ENCODE measurements around the gene LNX1. TPM values are rescaled to one million over a fixed set of nuclear protein-coding genes. Genes with fewer than 3 reads are reported as not detected.

Gene LNX1
- total RNA-seq, 1 donor from 2014 or later = 1.6 TPM

DNA sequence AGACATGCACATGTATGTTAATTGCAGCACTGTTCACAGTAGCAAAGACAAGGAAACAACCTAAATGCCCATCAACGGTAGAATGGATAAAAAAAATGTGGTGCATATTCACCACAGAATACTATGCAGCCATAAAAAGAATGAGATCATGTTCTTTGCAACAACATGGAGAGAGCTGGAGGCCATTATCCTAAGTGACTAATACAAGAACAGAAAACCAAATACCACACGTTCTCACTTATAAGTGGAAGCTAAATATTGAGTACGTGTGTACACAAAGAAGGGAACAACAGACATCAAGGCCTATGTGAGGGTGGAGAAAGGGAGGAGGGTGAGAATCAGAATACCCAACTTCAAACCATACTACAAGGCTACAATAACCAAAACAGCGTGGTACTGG lies 17.4 kb upstream of the LNX1 start:
- DNase-seq (ENCODE audit: low read depth) = no peak
- no peak for TF ChIP-seq CTCF (IDR thresholded peaks at IDR 0.05; ENCODE audit: insufficient read depth, low read length, severe bottlenecking)
- no peaks in the 10 kb centered on the region for H3K36me3 ChIP-seq (ENCODE audit: control insufficient read depth, insufficient read depth, low read length)
- FAIRE-seq = no peak
- H3K4me3 ChIP-seq (ENCODE audit: low read depth, low read length) = no peak overlapping the region
- no peaks in the 10 kb centered on the region for H3K27me3 ChIP-seq (ENCODE audit: control insufficient read depth, insufficient read depth, low read length)

- Histone ChIP-seq H3K4me3 (ENCODE audit: low read depth, low read length) (no peak overlapping the region), H3K27me3 (ENCODE audit: control insufficient read depth, insufficient read depth, low read length) (no peaks in the 10 kb centered on the region), H3K36me3 (ENCODE audit: control insufficient read depth, insufficient read depth, low read length) (no peaks in the 10 kb centered on the region)
- TF ChIP-seq CTCF (IDR thresholded peaks at IDR 0.05; ENCODE audit: insufficient read depth, low read length, severe bottlenecking) = no peak
- DNase-seq (ENCODE audit: low read depth) (no peak), FAIRE-seq (no peak)
Measured at GRCh38 chr4:53608242-53608641, 17.0 kb upstream of the LNX1 start.

DNA sequence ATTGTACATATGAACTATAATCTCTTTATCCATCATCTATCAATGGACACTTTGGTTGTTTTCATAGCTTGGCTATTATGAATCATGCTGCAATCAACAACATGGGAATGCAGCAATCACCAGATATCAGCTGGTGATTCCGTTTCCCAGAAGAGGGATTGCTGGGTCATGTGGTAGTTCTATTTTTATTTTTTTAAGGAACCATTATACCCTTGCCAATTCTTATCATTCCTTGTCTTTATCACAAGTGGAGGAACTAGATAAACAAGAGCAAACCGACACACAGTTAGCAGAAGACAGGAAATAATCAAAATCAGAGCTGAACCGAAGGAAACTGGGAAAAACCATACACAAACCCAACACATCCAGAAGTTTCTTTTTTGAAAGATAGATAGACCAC lies 14.5 kb upstream of the LNX1 start:
- H3K27me3 ChIP-seq (ENCODE audit: control insufficient read depth, insufficient read depth, low read length) = no peaks in the 10 kb centered on the region
- H3K4me3 ChIP-seq (ENCODE audit: low read depth, low read length) = no peak overlapping the region
- DNase-seq (ENCODE audit: low read depth) (no peak), FAIRE-seq (no peak)
- no peaks in the 10 kb centered on the region for H3K36me3 ChIP-seq (ENCODE audit: control insufficient read depth, insufficient read depth, low read length)
- TF ChIP-seq CTCF (IDR thresholded peaks at IDR 0.05; ENCODE audit: insufficient read depth, low read length, severe bottlenecking) = no peak

GRCh38 chr4:53602390-53602789 lies 11.1 kb upstream of the LNX1 start:
- no peak for TF ChIP-seq CTCF (IDR thresholded peaks at IDR 0.05; ENCODE audit: insufficient read depth, low read length, severe bottlenecking)
- FAIRE-seq (no peak), DNase-seq (ENCODE audit: low read depth) (no peak)
- Histone ChIP-seq H3K36me3 (ENCODE audit: control insufficient read depth, insufficient read depth, low read length) (no peaks in the 10 kb centered on the region), H3K4me3 (ENCODE audit: low read depth, low read length) (no peak overlapping the region), H3K27me3 (ENCODE audit: control insufficient read depth, insufficient read depth, low read length) (no peaks in the 10 kb centered on the region)

DNA sequence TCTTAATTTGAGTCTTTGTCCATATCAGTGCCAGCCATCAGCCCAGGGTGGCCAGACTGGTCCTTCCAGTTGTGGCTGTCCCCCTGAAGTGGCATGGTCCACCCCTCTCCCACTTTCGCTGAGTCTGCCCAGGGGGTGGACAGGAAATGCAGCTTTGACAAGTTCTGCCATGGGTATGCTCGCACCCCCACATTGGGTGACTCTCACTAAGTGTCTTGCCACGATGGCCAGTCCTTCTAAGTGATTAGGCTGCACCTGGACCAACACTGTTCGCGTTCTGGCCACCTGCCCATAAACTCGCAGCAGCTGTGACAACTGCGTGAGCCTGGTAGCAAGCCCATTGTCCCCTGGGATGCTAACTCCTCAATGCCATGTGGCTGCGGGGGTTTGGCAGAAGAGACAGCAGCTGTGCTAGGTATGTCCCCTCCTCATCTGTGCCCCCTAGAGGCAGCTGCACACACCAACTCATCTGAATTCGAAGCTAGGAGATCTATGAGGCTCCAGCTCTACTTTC lies 10.0 kb upstream of the LNX1 start:
- DNase-seq (ENCODE audit: low read depth) = no peak

More for the DNA sequence above, 10.0 kb upstream of the LNX1 start:
- TF ChIP-seq CTCF (IDR thresholded peaks at IDR 0.05; ENCODE audit: insufficient read depth, low read length, severe bottlenecking) = peak; percentile 53
- Histone ChIP-seq H3K27me3 (ENCODE audit: control insufficient read depth, insufficient read depth, low read length) (no peaks in the 10 kb centered on the region), H3K36me3 (ENCODE audit: control insufficient read depth, insufficient read depth, low read length) (no peaks in the 10 kb centered on the region), H3K4me3 (ENCODE audit: low read depth, low read length) (no peak overlapping the region)
- no peak for FAIRE-seq
